ENCODE data around the gene SYCE3.
"Not testable (repeated sequence)": the region's sequence is repeated elsewhere in the genome, so short reads cannot be mapped to it uniquely, and the experiment has no call there.

The SYCE3 gene

GRCh38 chr22:50562523-50563412, at the start of gene SYCE3:
TSS of gene SYCE3 (minus strand) at chr22:50562919. CDS start at chr22:50556405, 6,514 bp downstream.
- peak; percentile 88 to 97 for DNase-seq (ENCODE audit: low read depth in 2 of 2)

- DNase-seq (ENCODE audit: low read depth in 2 of 2) = no peak
Observed at GRCh38 chr22:50612168-50612527, 49.4 kb upstream of the SYCE3 start.

- no peak for DNase-seq (ENCODE audit: low read depth in 2 of 2)
Observed at GRCh38 chr22:50611341-50612060, 48.8 kb upstream of the SYCE3 start.

- no peak for DNase-seq (ENCODE audit: low read depth in 2 of 2)
Observed at GRCh38 chr22:50610581-50610980, 47.9 kb upstream of the SYCE3 start.

- DNase-seq (ENCODE audit: low read depth in 2 of 2) = no peak
Observed at GRCh38 chr22:50610041-50610451, 47.3 kb upstream of the SYCE3 start.

- DNase-seq (ENCODE audit: low read depth in 2 of 2) = no peak
Observed at GRCh38 chr22:50609599-50609998, 46.9 kb upstream of the SYCE3 start.

- no peak for DNase-seq (ENCODE audit: low read depth in 2 of 2)
Observed at GRCh38 chr22:50608996-50609395, 46.3 kb upstream of the SYCE3 start.

GRCh38 chr22:50608058-50608840, 45.5 kb upstream of the SYCE3 start:
- DNase-seq (ENCODE audit: low read depth in 2 of 2) = not testable (repeated sequence)

- no peak for DNase-seq (ENCODE audit: low read depth in 2 of 2)
Observed at GRCh38 chr22:50607659-50608020, 44.9 kb upstream of the SYCE3 start.

GRCh38 chr22:50606946-50607658, 44.4 kb upstream of the SYCE3 start:
- DNase-seq (ENCODE audit: low read depth in 2 of 2) = no peak

GRCh38 chr22:50606165-50606945, 43.6 kb upstream of the SYCE3 start:
- no peak for DNase-seq (ENCODE audit: low read depth in 2 of 2)

GRCh38 chr22:50605613-50606074, 42.9 kb upstream of the SYCE3 start:
- DNase-seq (ENCODE audit: low read depth in 2 of 2) = no peak

GRCh38 chr22:50605002-50605612, 42.4 kb upstream of the SYCE3 start:
- no peak for DNase-seq (ENCODE audit: low read depth in 2 of 2)

GRCh38 chr22:50604256-50605001, 41.7 kb upstream of the SYCE3 start:
- DNase-seq (ENCODE audit: low read depth in 2 of 2) = no peak

GRCh38 chr22:50603511-50604255, 41.0 kb upstream of the SYCE3 start:
- no peak for DNase-seq (ENCODE audit: low read depth in 2 of 2)

- DNase-seq (ENCODE audit: low read depth in 2 of 2) = no peak
Observed at GRCh38 chr22:50602338-50602700, 39.6 kb upstream of the SYCE3 start.

GRCh38 chr22:50601669-50602337, 39.1 kb upstream of the SYCE3 start:
- no peak for DNase-seq (ENCODE audit: low read depth in 2 of 2)

GRCh38 chr22:50600967-50601668, 38.4 kb upstream of the SYCE3 start:
- DNase-seq (ENCODE audit: low read depth in 2 of 2) = no peak
